Pancreas (tissue), 10 donors: ENCODE data around the gene ADAT3. TPM values are rescaled to one million over a fixed set of nuclear protein-coding genes. Genes with fewer than 3 reads are reported as not detected.
A peak's percentile ranks its signal among the peaks of the same experiment; 100 is the strongest.

ENCODE experiments used
- ATAC-seq, 4 donors: fragments of 200-7000 bp; cut with Tn5 transposase; one replicate each; pipeline versions ENCODE4 v1.8.0 to v1.9.1; 2020; ENCODE audit warnings: mild to moderate bottlenecking in 4 of 4, moderate library complexity in 4 of 4
- DNase-seq, 6 donors: peaks; one replicate each; pipeline ENCODE4 v3.0.0-alpha.2; 2020
- FAIRE-seq: peaks from 2 replicates; lab custom pipeline; 2012; peaks lifted over from hg19 to GRCh38; lab: Jason Lieb, UNC
- H3K27ac ChIP-seq, 4 donors: fragments of 200-600 bp; sonication (generic); 1 replicate in 3 of 4; 2 replicates in 1 of 4; pipeline versions ENCODE4 v1.5.0 to v1.8.0; 2020
- H3K27me3 ChIP-seq, 4 donors: fragments of 200-600 bp; one replicate each; pipeline ENCODE4 v1.8.0; 2021
- H3K36me3 ChIP-seq, 3 donors: fragments of 200-600 bp; sonication (generic) in 1 of 3; one replicate each; pipeline versions ENCODE4 v1.5.0 to v1.8.0; 2020 to 2021
- H3K4me1 ChIP-seq, 3 donors: fragments of 200-600 bp; one replicate each; pipeline ENCODE4 v1.8.0; 2021
- H3K4me3 ChIP-seq, 4 donors: fragments of 200-600 bp; sonication (generic) in 2 of 4; one replicate each; pipeline versions ENCODE4 v1.5.0 to v1.8.0; 2020 to 2021
- H3K9me3 ChIP-seq, 4 donors: fragments of 200-600 bp; one replicate each; pipeline ENCODE4 v1.8.0; 2021
- WGBS, 2 donors: extraction: QIAGEN DNeasy Blood & Tissue Kit; methylation state at CpG; one replicate each; pipeline ENCODE4 v1.1.7; 2013; 5-methylcytosine and 5-hydroxymethylcytosine counted together
- intact Hi-C, 3 donors: fragments of 100-400 bp; cut with DNase I; formaldehyde crosslinking; loops; one replicate each; pipeline versions ENCODE4 v1.11.1 to v1.14.2; 2022
- polyA plus RNA-seq, 2 donors: library from polyadenylated mRNA; stranded (reverse); fragments of 200-250 nt; gene quantifications; one replicate each; pipeline ENCODE4 v1.2.3, GENCODE V29; 2013
- total RNA-seq, 6 donors: library from RNA; stranded (reverse); fragmentation: NEBNext Ultra II Directional in 4 of 6; extraction: Animal tissue kit (Norgen Biotek cat#: 25700) in 4 of 6; gene quantifications; one replicate each; pipeline versions ENCODE4 v1.2.1 to v1.2.4, GENCODE V29; 2021 to 2023
- TF ChIP-seq, protein P1 (sequence below), 4 donors: fragments of 200-600 bp; sonication (generic) in 3 of 4; IDR thresholded peaks; one replicate each; pipeline versions ENCODE4 v1.5.0 to v1.8.0; 2021; ENCODE audit warnings: antibody characterized with exemption in 4 of 4
- donor health status: healthy with polysubstance abuse.
- donor health status: DM: no; HTN: no; CAD: no; lungs with moderate emphysema.
- donor health status: DM: no; HTN: no; CAD: no.
- donor health status: control.
- donor health status: control.
- donor health status: Bipolar disorder and iron deficiency.
- donor health status: DM: yes; HTN: yes; CAD: no.
- donor health status: DM: no; HTN: no; CAD: no.
- donor health status: DM: no; HTN: no; CAD: no.
- donor health status: DM: yes; HTN: yes; CAD: no.

ADAT3 gene
- total RNA-seq (1 to 10 TPM; 2.0 to 6.5 (median 4.5) TPM), polyA plus RNA-seq (10 to 100 TPM in 1 of 2 donors, 1 to 10 TPM in 1; 5.2 to 10.1 TPM)

DNA sequence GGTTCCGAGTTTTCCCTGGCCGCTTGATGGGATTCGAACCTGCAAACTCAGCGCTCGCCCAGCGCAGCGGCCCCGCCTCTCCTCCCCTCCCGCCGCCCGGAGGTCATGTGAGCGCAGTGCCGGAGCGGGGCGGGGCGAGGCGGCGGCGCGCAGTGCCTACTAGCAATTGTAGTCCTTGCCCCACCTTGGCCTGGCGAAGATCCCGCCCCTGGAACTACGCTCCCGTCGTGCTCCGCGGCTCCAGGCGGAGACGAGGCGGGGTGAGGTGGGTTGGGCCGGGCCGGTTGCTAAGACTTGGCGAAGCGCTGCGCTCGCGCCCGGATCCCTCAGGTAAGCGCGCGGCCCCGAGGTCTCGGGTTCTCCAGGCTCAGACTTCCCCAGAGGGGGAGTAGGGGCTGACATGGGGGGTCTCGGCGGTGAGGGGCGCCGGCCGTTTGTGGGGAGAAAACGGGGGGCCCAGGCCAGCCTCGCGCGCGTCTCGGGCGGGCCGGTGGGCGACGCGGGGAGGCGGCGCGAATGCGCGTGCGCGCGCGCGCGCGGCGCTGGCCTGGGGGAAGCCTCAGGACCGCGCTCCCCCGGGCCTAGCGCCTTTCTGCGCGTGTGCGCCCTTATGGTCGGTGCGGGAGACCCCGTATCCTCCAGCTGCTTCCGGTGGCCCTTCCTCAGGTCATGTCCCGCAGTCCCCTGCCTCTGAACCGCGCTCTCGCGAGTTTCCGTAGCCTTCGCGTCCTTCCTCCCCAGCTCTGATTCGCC lies at the start of gene ADAT3, which contains the start of gene SCAMP4:
TSS of gene ADAT3 (plus strand) at position 290 of the 753 bp plus-strand sequence. CDS start 6,649 bp downstream, outside the sequence.
TSS of gene SCAMP4 (plus strand) at position 290 of the 753 bp plus-strand sequence. CDS start 9,621 bp downstream, outside the sequence.
- DNase-seq: peak; percentile 98 to 100 (median 100)
- Histone ChIP-seq H3K4me3 (peak within 1 kb of the TSS; percentile 55 to 65 (median 61)), H3K27me3 (no peaks in the 10 kb centered on the region), H3K27ac (peak within 1 kb of the TSS; percentile 69 to 94 (median 86)), H3K36me3 (no peaks in the 10 kb centered on the region), H3K4me1 (peaks cover 22 to 33% (median 26%) of the 10 kb centered on the region in 3 donors), H3K9me3 (no peaks in the 10 kb centered on the region)
- intact Hi-C loops: no loop called here
- peak; percentile 86 to 93 (median 91) for ATAC-seq
- TF ChIP-seq, protein P1, sequence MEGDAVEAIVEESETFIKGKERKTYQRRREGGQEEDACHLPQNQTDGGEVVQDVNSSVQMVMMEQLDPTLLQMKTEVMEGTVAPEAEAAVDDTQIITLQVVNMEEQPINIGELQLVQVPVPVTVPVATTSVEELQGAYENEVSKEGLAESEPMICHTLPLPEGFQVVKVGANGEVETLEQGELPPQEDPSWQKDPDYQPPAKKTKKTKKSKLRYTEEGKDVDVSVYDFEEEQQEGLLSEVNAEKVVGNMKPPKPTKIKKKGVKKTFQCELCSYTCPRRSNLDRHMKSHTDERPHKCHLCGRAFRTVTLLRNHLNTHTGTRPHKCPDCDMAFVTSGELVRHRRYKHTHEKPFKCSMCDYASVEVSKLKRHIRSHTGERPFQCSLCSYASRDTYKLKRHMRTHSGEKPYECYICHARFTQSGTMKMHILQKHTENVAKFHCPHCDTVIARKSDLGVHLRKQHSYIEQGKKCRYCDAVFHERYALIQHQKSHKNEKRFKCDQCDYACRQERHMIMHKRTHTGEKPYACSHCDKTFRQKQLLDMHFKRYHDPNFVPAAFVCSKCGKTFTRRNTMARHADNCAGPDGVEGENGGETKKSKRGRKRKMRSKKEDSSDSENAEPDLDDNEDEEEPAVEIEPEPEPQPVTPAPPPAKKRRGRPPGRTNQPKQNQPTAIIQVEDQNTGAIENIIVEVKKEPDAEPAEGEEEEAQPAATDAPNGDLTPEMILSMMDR (IDR thresholded peaks at IDR 0.05): no peak
- WGBS, 2 donors: 1% methylated on average over 71 to 92 of the region's 92 CpGs
- peak; percentile 60 for FAIRE-seq

DNA sequence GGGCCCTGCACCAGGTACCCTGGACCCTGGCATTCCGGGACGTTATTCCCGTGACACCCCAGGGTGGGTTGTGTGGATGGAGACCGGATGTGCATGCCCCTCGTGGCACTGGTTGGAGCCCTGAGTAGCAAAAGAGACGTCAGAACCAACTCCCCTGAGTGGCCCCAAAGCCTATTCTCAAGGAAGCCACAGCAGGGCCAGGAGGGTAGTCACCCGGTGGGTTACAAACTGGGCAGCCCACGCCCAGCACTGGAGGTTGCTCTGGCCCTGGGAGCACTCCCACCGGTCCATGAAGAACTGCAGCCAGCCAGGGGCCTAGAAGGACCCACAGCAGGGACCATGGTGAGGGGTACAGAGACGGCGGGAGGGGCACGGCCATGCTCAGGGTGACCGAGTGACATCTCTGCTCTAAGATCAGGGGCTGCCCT lies 49.4 kb upstream of the ADAT3 start:
- Histone ChIP-seq H3K27me3 (no peaks in the 10 kb centered on the region), H3K4me3 (peak overlapping the region in 1 of 4 donors; percentile 40), H3K36me3 (no peaks in the 10 kb centered on the region), H3K9me3 (no peaks in the 10 kb centered on the region), H3K27ac (peak overlapping the region; percentile 17 to 82 (median 66)), H3K4me1 (peaks cover 0 to 20% (median 0%) of the 10 kb centered on the region in 3 donors)
- peak in 2 of 6 donors; percentile 20 to 34 for DNase-seq
- WGBS, 2 donors: 70 to 76% methylated on average over 12 to 13 of the region's 13 CpGs
- TF ChIP-seq, protein P1 (IDR thresholded peaks at IDR 0.05): no peak
- intact Hi-C loops: no loop called here
- no peak for ATAC-seq
- no peak for FAIRE-seq

DNA sequence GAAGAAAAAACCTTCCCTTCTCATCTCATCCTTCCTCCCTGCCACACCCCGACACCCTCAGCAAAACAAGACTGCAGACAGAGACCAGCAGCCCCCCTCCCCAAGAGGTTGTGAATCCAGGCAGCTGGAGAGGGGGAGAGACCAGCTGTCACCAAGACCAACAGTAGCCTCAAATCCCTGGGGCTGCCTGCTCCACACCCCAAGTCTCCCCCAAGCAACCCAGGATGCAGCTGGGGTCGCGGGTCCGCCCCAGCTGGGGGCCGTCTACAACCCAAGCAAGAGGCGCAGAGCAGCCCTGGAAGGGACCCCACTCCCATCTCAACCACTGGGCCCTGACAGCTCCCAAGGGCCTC lies 48.9 kb upstream of the ADAT3 start:
- Histone ChIP-seq H3K9me3 (no peaks in the 10 kb centered on the region), H3K4me3 (peak overlapping the region in 1 of 4 donors; percentile 40), H3K4me1 (peaks cover 0 to 23% (median 0%) of the 10 kb centered on the region in 3 donors), H3K27me3 (no peaks in the 10 kb centered on the region), H3K27ac (peak overlapping the region; percentile 22 to 82 (median 66)), H3K36me3 (no peaks in the 10 kb centered on the region)
- TF ChIP-seq, protein P1 (IDR thresholded peaks at IDR 0.05): no peak
- WGBS, 2 donors: 81% methylated on average over 6 of the region's 6 CpGs
- no peak for FAIRE-seq
- ATAC-seq: no peak
- intact Hi-C loops: no loop called here
- peak in 1 of 6 donors; percentile 19 for DNase-seq

DNA sequence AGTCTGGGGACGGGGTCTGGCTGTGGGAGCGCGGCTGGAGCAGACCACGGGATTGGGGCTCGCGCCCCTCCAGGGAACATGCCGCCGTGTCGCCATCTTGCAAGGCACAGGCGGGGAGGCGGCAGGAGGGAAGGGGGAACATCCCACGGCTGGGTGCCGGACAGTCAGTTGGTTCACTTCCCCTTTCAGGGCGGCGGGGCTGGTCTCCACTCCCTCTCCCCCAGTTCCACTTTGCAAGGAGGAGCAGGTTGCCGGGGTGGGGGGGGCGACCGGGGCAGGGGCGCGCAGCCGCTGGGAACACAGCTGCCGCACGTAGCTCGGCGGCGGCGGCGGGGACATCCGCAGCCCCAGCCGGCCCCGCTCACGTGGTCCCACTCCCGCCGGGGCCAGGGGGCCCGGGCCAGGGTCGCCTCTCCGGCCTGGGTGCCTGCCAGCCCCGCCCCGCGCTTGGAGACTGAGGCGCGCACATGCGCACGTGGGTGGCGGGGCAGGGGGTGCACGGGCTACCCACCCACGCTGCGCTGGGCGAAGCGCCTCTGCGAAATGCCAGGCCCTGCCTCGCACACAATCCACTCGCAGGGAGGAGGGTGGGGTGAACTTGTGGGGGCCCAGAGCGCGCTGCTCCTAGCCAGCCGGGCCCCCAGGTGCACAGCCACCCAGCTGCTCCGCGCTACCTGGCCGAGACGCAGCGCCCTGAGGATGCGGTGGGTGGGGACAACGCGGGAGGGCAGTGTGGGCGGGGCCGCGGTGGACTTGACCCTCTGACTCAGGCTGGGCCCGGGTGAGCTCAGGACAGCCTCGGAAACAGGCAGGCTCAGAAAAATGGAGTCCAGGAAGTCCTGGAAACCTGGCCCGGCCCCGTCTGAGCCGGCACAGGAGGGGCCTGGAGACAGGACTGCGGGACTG lies 48.2 kb upstream of the ADAT3 start:
- H3K4me1 ChIP-seq: peaks cover 0 to 26% (median 0%) of the 10 kb centered on the region in 3 donors
- 40 to 41% methylated on average over 61 to 70 of the region's 73 CpGs for WGBS, 2 donors
- intact Hi-C loops: no loop called here
- H3K27me3 ChIP-seq: no peaks in the 10 kb centered on the region
- peak overlapping the region in 2 of 4 donors; percentile 16 to 40 for H3K4me3 ChIP-seq
- TF ChIP-seq, protein P1 (IDR thresholded peaks at IDR 0.05): no peak
- peak; percentile 30 to 66 (median 61) for ATAC-seq
- no peaks in the 10 kb centered on the region for H3K36me3 ChIP-seq
- H3K27ac ChIP-seq: peak overlapping the region; percentile 55 to 82 (median 72)
- DNase-seq: peak in 5 of 6 donors; percentile 80 to 85 (median 82)
- FAIRE-seq: no peak
- H3K9me3 ChIP-seq: no peaks in the 10 kb centered on the region
